Heart right ventricle (tissue), 16 donors: Measurements from ENCODE around the gene GTF3C1. TPM values are rescaled to one million over a fixed set of nuclear protein-coding genes. Genes with fewer than 3 reads are reported as not detected.

ENCODE experiments used
- ATAC-seq, 8 donors: fragments of 200-7000 bp; cut with Tn5 transposase; one replicate each; pipeline ENCODE4 v1.9.1; 2020; ENCODE audit warnings: mild to moderate bottlenecking in 8 of 8, moderate library complexity in 8 of 8, moderate number of reproducible peaks in 1 of 8
- DNase-seq, 2 donors: peaks; one replicate each; pipeline ENCODE4 v3.0.0-alpha.2; 2020
- H3K27ac ChIP-seq, 10 donors: fragments of 200-600 bp; sonication (generic) in 2 of 10; one replicate each; pipeline versions ENCODE4 v1.5.0 to v1.8.0; 2020 to 2022; ENCODE audit warnings: mild to moderate bottlenecking in 3 of 10
- H3K27me3 ChIP-seq, 7 donors: fragments of 200-600 bp; one replicate each; pipeline ENCODE4 v1.8.0; 2021 to 2022; ENCODE audit warnings: mild to moderate bottlenecking in 2 of 7
- H3K36me3 ChIP-seq, 9 donors: fragments of 200-600 bp; sonication (generic) in 1 of 9; one replicate each; pipeline versions ENCODE4 v1.5.0 to v1.8.0; 2020 to 2022; ENCODE audit warnings: mild to moderate bottlenecking in 2 of 9
- H3K4me1 ChIP-seq, 9 donors: fragments of 200-600 bp; sonication (generic) in 1 of 9; one replicate each; pipeline versions ENCODE4 v1.5.0 to v1.8.0; 2020 to 2022; ENCODE audit warnings: mild to moderate bottlenecking in 4 of 9
- H3K4me3 ChIP-seq, 10 donors: fragments of 200-600 bp; sonication (generic) in 2 of 10; one replicate each; pipeline versions ENCODE4 v1.5.0 to v1.8.0; 2020 to 2022; ENCODE audit warnings: mild to moderate bottlenecking in 7 of 10, moderate library complexity in 2 of 10
- H3K9me3 ChIP-seq, 11 donors: fragments of 200-600 bp in 10 of 11; sonication (generic) in 2 of 11; one replicate each; pipeline versions ENCODE4 v1.5.0 to v1.8.0; 2013 to 2022; ENCODE audit warnings: mild to moderate bottlenecking in 2 of 11, control low read depth in 1 of 11, moderate library complexity in 1 of 11
- CTCF ChIP-seq, 9 donors: fragments of 200-600 bp; sonication (generic) in 2 of 9; IDR thresholded peaks; one replicate each; pipeline versions ENCODE4 v1.5.0 to v1.8.0; 2021 to 2022; ENCODE audit warnings: antibody characterized with exemption in 9 of 9, mild to moderate bottlenecking in 5 of 9, moderate library complexity in 1 of 9
- WGBS, 2 donors: extraction: QIAGEN DNeasy Blood & Tissue Kit; methylation state at CpG; one replicate each; pipeline ENCODE4 v1.1.7; 2013; ENCODE audit warnings: inconsistent platforms in 1 of 2; 5-methylcytosine and 5-hydroxymethylcytosine counted together
- intact Hi-C, 10 donors: fragments of 100-400 bp; cut with DNase I; formaldehyde crosslinking; loops; one replicate each; pipeline versions ENCODE4 v1.11.1 to v1.14.2; 2022
- polyA plus RNA-seq, 2 donors: library from polyadenylated mRNA; stranded (reverse); fragments of 200-250 nt; gene quantifications; one replicate each; pipeline ENCODE4 v1.2.3, GENCODE V29; 2013
- total RNA-seq, 10 donors: library from RNA; stranded (reverse); fragmentation: NEBNext Ultra II Directional in 3 of 10; extraction: Animal tissue kit (Norgen Biotek cat#: 25700) in 3 of 10; gene quantifications; one replicate each; pipeline versions ENCODE4 v1.2.1 to v1.2.4, GENCODE V29; 2021 to 2023
- donor health status: Arrhythmogenic right ventricular cardiomyopathy.
- donor health status: ischemic (EF 13 %, LVEDD 7.1; RV severe dilation, severe dysfunction).
- donor health status: healthy with polysubstance abuse.
- donor health status: DM: no; HTN: yes; CAD: no.
- donor health status: DM: no; HTN: no; CAD: no.
- donor health status: ischemic (EF 25% LVEDD 6.9; RV normal size, moderate dysfunction).
- donor health status: ischemic (EF 25% LVEDD 5.7; RV mildly dilated, moderate dysfunction).
- donor health status: healthy.
- donor health status: DM: yes; HTN: yes; CAD: no.
- donor health status: Ischemic cardiomyopathy.
- donor health status: ischemic (EF 35%, LVEDD 5.7; RV mildly dilated, moderate dysfunction).
- donor health status: nonischemic (EF 11% LVEDD 7.7; RV severe dilation, severe dysfunction).
- donor health status: DM: yes; HTN: yes; CAD: no.
- donor health status: PGD.
- donor health status: ischemic (EF 29% LVEDD 5.4; RV normal size, mild dysfunction).
- donor health status: nonischemic (EF 23%, LVEDD 6.1; RV moderate dilation, normal function).

Gene GTF3C1
- total and polyA plus RNA-seq, 12 donors, result 48.1 to 133 (median 62.8) TPM

GRCh38 chr16:27410761-27411160, 139.0 kb downstream of the GTF3C1 start:
- intact Hi-C loops, result no loop called here
- DNase-seq (no peak), ATAC-seq (no peak)
- H3K27ac ChIP-seq, result no peak overlapping the region
- H3K4me3 ChIP-seq, result no peak overlapping the region
- no peaks in the 10 kb centered on the region for H3K36me3 ChIP-seq
- WGBS, 2 donors, result 88% methylated on average over 1 of the region's 1 CpG
- peaks cover 0 to 26% (median 4%) of the 10 kb centered on the region in 11 donors for H3K9me3 ChIP-seq
- peaks cover 0 to 53% (median 0%) of the 10 kb centered on the region in 9 donors for H3K4me1 ChIP-seq
- peaks cover 0 to 11% (median 2%) of the 10 kb centered on the region in 7 donors for H3K27me3 ChIP-seq
- TF ChIP-seq CTCF (IDR thresholded peaks at IDR 0.05), result no peak

Other genes starting within 250 kb of the GTF3C1 start
- gene IL4R, start 235.9 kb downstream of the GTF3C1 start, total RNA-seq, result 10 to 100 TPM in 4 of 10 donors, 1 to 10 TPM in 6; 5.0 to 28.9 (median 9.7) TPM
- gene IL4R, start 235.9 kb downstream of the GTF3C1 start, polyA plus RNA-seq, result 10 to 100 TPM; 10.0 to 10.2 TPM
- gene IL21R, start 147.7 kb downstream of the GTF3C1 start, total RNA-seq, result 1 to 10 TPM in 1 of 10 donors, under 1 TPM in 8, not detected in 1; 0.06 to 3.6 (median 0.15) TPM
- gene IL21R, start 147.7 kb downstream of the GTF3C1 start, polyA plus RNA-seq, result under 1 TPM in 1 of 2 donors, not detected in 1; 0.07 TPM
- 10 to 100 TPM in 9 of 10 donors, 1 to 10 TPM in 1; 8.6 to 25.0 (median 16.8) TPM for gene KATNIP, start 231 bp upstream of the GTF3C1 start, total RNA-seq
- gene KATNIP, start 231 bp upstream of the GTF3C1 start, polyA plus RNA-seq, result 1 to 10 TPM; 5.9 to 6.0 TPM